GM18861 (cell line): ENCODE data around the gene SMG6.
"Not testable (repeated sequence)": the region's sequence is repeated elsewhere in the genome, so short reads cannot be mapped to it uniquely, and the experiment has no call there.

Experiments used
- ATAC-seq: cut with Tn5 transposase; IDR thresholded peaks from one replicate; pipeline ENCODE4 v1.9.1; 2021; ENCODE audit not compliant: unreplicated experiment

The SMG6 gene

GRCh38 chr17:2264067-2264860 is 39.3 kb downstream of the SMG6 start:
- no peak for ATAC-seq

GRCh38 chr17:2263183-2264066 is 40.2 kb downstream of the SMG6 start:
- ATAC-seq, result no peak

GRCh38 chr17:2262135-2262587 is 41.4 kb downstream of the SMG6 start:
- ATAC-seq, result no peak

- peak; percentile 47 for ATAC-seq
Observed at GRCh38 chr17:2259769-2260536, 43.6 kb downstream of the SMG6 start.

- ATAC-seq, result not testable (repeated sequence)
Observed at GRCh38 chr17:2258830-2259229, 44.8 kb downstream of the SMG6 start.

GRCh38 chr17:2253768-2254406 is 49.7 kb downstream of the SMG6 start:
- peak; percentile 91 for ATAC-seq

- no peak for ATAC-seq
Observed at GRCh38 chr17:2253362-2253761, 50.2 kb downstream of the SMG6 start.

GRCh38 chr17:2251098-2251497 is 52.5 kb downstream of the SMG6 start:
- ATAC-seq, result no peak

GRCh38 chr17:2250140-2251095 is 53.2 kb downstream of the SMG6 start:
- ATAC-seq, result no peak

GRCh38 chr17:2247005-2247404 is 56.6 kb downstream of the SMG6 start:
- no peak for ATAC-seq

- ATAC-seq, result no peak
Observed at GRCh38 chr17:2244545-2245525, 58.8 kb downstream of the SMG6 start.

GRCh38 chr17:2243953-2244352 is 59.6 kb downstream of the SMG6 start:
- no peak for ATAC-seq

GRCh38 chr17:2241823-2242222 is 61.8 kb downstream of the SMG6 start:
- ATAC-seq, result no peak

GRCh38 chr17:2240541-2240940 is 63.0 kb downstream of the SMG6 start:
- no peak for ATAC-seq

GRCh38 chr17:2239882-2240430 is 63.6 kb downstream of the SMG6 start:
- ATAC-seq, result peak; percentile 47

- no peak for ATAC-seq
Observed at GRCh38 chr17:2239170-2239551, 64.4 kb downstream of the SMG6 start.

- ATAC-seq, result peak; percentile 37
Observed at GRCh38 chr17:2238432-2239169, 65.0 kb downstream of the SMG6 start.
